ENCODE data around the gene CTXND1. TPM values are rescaled to one million over a fixed set of nuclear protein-coding genes. Genes with fewer than 3 reads are reported as not detected.

CTXND1 gene
- total and polyA plus RNA-seq, 12 donors, result 0.11 to 8.3 (median 1.8) TPM

DNA sequence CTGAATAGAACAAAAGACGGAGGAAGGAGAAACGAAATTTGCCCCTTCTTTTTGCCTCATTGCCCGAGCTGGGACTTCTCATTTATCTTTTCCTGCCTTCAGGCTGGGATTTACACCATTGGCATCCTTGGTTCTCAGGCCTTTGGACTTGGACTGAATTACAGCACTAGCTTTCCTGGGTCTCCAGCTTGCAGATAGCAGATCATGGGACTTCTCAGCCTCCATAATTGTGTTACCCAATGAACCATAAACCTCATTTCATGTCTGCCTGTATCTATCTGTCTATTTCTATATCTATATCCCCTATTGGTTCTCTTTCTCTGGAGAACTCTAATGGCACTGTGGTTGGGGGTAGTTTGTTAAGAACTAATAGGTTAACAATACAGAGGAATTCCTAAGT lies 31.5 kb upstream of the CTXND1 start:
- no peak for ATAC-seq
- no peak overlapping the region for H3K4me3 ChIP-seq
- no peaks in the 10 kb centered on the region for H3K36me3 ChIP-seq
- 80 to 81% methylated on average over 3 of the region's 3 CpGs for WGBS, 2 donors
- TF ChIP-seq CTCF (IDR thresholded peaks at IDR 0.05), result no peak
- no peak for DNase-seq
- H3K9me3 ChIP-seq, result no peaks in the 10 kb centered on the region
- H3K4me1 ChIP-seq, result peaks cover 0 to 9% (median 2%) of the 10 kb centered on the region in 9 donors
- H3K27ac ChIP-seq, result no peak overlapping the region
- intact Hi-C loops (cut with DNase I), result no loop called here
- H3K27me3 ChIP-seq, result no peaks in the 10 kb centered on the region

DNA sequence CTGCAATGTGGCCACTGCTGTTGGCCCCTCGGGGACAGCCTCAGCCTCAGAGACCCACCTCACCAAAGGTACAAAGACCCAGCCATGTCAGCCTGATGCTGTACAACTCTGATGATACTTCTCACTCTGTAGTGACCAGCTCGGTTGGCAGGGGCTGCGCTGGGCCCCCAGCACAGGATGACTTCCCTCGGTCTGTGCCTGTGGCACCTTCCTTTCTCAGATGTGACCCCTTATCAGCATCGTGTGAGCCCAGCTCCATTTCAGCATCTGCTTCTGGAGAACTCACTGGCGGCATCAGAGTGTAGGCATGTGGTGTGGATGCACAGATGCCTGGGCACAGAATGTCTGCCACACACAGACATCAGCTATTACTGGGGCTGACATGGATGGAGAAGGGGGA lies 25.1 kb upstream of the CTXND1 start:
- peaks cover 0 to 8% (median 0%) of the 10 kb centered on the region in 11 donors for H3K9me3 ChIP-seq
- no peak for TF ChIP-seq CTCF (IDR thresholded peaks at IDR 0.05)
- H3K27me3 ChIP-seq, result peaks cover 0 to 4% (median 0%) of the 10 kb centered on the region in 7 donors
- no peak overlapping the region for H3K27ac ChIP-seq
- WGBS, 2 donors, result 81 to 83% methylated on average over 6 of the region's 6 CpGs
- H3K36me3 ChIP-seq, result no peaks in the 10 kb centered on the region
- intact Hi-C loops (cut with DNase I), result no loop called here
- no peak for DNase-seq
- no peak overlapping the region for H3K4me3 ChIP-seq
- H3K4me1 ChIP-seq, result no peaks in the 10 kb centered on the region
- ATAC-seq, result no peak

- no peaks in the 10 kb centered on the region for H3K36me3 ChIP-seq
- H3K27ac ChIP-seq, result no peak overlapping the region
- no peak for DNase-seq
- H3K4me1 ChIP-seq, result no peaks in the 10 kb centered on the region
- H3K9me3 ChIP-seq, result peaks cover 0 to 8% (median 0%) of the 10 kb centered on the region in 11 donors
- H3K4me3 ChIP-seq, result no peak overlapping the region
- intact Hi-C loops (cut with DNase I), result no loop called here
- peak in 1 of 8 donors; percentile 25 for ATAC-seq
- 70 to 85% methylated on average over 3 of the region's 3 CpGs for WGBS, 2 donors
- H3K27me3 ChIP-seq, result peaks cover 0 to 4% (median 0%) of the 10 kb centered on the region in 7 donors
- TF ChIP-seq CTCF (IDR thresholded peaks at IDR 0.05), result no peak
Observed at GRCh38 chr15:80275961-80276360, 23.9 kb upstream of the CTXND1 start.

DNA sequence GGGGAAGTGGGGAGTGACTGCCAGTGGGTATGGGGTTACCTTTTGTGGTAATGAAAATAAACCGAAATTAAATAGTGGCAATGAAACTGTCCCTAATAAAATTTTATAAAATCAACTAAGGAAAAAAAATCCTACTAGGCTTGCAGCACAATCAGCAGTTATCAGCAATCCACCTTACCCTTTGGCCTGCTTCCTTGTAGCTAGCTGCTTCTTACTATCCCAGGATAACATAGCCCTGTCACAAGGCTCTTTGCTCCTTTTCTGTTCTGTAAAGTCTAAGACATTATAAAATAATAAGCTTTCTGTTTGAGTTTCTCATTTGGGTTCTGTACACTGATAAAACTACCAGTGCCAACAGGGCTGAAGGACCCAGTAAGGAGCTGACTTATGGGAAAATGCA lies 23.0 kb upstream of the CTXND1 start:
- ATAC-seq, result no peak

More for the DNA sequence above, 23.0 kb upstream of the CTXND1 start:
- H3K36me3 ChIP-seq, result no peaks in the 10 kb centered on the region
- WGBS, 2 donors, result 83 to 86% methylated on average over 1 of the region's 1 CpG
- no peak overlapping the region for H3K27ac ChIP-seq
- H3K4me1 ChIP-seq, result no peaks in the 10 kb centered on the region
- no peak for TF ChIP-seq CTCF (IDR thresholded peaks at IDR 0.05)
- peaks cover 0 to 8% (median 0%) of the 10 kb centered on the region in 11 donors for H3K9me3 ChIP-seq
- H3K4me3 ChIP-seq, result no peak overlapping the region
- DNase-seq, result no peak
- intact Hi-C loops (cut with DNase I), result no loop called here
- H3K27me3 ChIP-seq, result peaks cover 0 to 4% (median 0%) of the 10 kb centered on the region in 7 donors
